ENCODE measurements around the gene KREMEN2.

The KREMEN2 gene, protein sequence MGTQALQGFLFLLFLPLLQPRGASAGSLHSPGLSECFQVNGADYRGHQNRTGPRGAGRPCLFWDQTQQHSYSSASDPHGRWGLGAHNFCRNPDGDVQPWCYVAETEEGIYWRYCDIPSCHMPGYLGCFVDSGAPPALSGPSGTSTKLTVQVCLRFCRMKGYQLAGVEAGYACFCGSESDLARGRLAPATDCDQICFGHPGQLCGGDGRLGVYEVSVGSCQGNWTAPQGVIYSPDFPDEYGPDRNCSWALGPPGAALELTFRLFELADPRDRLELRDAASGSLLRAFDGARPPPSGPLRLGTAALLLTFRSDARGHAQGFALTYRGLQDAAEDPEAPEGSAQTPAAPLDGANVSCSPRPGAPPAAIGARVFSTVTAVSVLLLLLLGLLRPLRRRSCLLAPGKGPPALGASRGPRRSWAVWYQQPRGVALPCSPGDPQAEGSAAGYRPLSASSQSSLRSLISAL

DNA sequence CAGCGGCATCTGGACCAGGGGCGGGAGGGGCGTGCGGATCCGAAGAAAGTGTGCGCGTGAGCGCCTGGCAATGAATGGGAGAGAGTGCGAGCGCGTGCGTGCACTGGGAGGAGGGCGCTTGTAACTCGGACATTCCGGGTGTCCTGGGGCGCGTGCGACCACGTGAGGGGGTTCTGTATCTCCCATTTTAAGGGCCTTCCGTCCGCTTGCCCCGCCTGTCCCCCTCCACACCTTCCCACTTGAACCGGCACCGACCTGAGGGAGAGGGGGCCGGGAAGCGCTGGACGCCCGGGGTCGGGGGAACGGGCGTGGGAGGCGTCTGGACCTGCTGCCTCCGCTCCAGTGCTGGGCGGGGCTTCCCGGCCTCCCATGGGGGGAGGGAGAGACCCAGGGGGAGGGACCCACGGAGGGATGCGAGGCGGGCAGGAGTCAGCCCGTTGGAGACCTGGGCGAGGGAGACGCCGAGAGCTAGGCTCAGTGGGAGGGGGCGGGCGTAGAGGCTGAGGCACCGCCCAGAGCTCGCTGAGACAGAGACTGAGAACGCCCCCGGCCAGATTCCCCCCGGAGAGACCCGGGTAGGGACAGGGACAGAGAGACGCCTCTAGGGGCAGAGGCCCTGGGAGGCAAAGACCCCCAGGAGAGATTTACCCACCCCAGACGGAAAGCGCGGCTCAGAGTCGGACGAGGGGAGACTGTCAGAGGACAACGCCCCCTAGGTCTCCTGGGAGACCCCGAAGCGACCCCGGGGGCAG is at the start of gene KREMEN2:
Gene KREMEN2 (plus strand): TSS at position 553 of the 752 bp plus-strand sequence. CDS start 246 bp downstream, outside the sequence.
- H3K4me1 ChIP-seq, result peaks cover 24% of the 10 kb centered on the region
- TF ChIP-seq, protein P1, sequence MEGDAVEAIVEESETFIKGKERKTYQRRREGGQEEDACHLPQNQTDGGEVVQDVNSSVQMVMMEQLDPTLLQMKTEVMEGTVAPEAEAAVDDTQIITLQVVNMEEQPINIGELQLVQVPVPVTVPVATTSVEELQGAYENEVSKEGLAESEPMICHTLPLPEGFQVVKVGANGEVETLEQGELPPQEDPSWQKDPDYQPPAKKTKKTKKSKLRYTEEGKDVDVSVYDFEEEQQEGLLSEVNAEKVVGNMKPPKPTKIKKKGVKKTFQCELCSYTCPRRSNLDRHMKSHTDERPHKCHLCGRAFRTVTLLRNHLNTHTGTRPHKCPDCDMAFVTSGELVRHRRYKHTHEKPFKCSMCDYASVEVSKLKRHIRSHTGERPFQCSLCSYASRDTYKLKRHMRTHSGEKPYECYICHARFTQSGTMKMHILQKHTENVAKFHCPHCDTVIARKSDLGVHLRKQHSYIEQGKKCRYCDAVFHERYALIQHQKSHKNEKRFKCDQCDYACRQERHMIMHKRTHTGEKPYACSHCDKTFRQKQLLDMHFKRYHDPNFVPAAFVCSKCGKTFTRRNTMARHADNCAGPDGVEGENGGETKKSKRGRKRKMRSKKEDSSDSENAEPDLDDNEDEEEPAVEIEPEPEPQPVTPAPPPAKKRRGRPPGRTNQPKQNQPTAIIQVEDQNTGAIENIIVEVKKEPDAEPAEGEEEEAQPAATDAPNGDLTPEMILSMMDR (IDR thresholded peaks at IDR 0.05), result no peak
- H3K27ac ChIP-seq, result peak within 1 kb of the TSS; percentile 20
- H3K27me3 ChIP-seq (ENCODE audit: control insufficient read depth, insufficient read depth, low read length), result no peaks in the 10 kb centered on the region
- H3K4me2 ChIP-seq (ENCODE audit: low read length), result peak within 1 kb of the TSS; percentile 66
- no peaks in the 10 kb centered on the region for H3K36me3 ChIP-seq (ENCODE audit: control insufficient read depth, insufficient read depth, low read length)
- peak within 1 kb of the TSS; percentile 70 for H2AFZ ChIP-seq
- no peak within 1 kb of the TSS for H3K9ac ChIP-seq
- peak within 1 kb of the TSS; percentile 9 for H3K4me3 ChIP-seq (ENCODE audit: low read depth, low read length)
- no peaks in the 10 kb centered on the region for H3K79me2 ChIP-seq
- no peaks in the 10 kb centered on the region for H3K9me3 ChIP-seq (ENCODE audit: control insufficient read depth, low read length)

DNA sequence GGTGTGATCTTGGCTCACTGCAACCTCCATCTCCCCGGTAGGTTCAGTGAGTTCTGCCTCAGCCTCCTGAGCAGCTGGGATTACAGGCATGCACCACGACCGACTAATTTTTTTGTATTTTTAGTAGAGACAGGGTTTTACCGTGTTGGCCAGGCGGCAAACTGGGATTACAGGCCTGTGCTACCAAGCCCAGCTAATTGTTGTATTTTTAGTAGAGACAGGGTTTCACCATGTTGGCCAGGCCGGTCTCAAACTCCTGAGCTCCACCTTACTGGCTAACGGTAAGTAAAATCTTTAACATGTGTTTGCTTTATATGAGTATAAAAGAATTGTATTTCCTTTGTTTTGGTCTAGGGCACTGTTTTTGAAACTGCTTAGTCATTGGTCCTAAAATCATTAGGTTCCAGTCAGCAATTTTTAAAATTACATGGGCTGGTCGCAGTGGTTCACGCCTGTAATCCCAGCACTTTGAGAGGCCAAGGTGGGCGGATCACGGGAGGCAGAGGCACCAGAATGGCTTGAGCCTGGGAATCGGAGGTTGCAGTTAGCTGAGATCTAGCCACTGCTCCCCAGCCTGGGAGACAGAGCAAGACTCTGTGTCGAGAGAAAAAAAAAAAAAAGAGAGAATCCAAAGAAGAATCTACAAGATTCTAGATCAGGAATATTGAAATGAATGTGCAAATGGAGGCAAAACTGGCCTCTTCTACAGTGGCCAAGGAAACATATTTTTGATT is 48.7 kb upstream of the KREMEN2 start:
- TF ChIP-seq, protein P1 (IDR thresholded peaks at IDR 0.05), result no peak
- H3K4me3 ChIP-seq (ENCODE audit: low read depth, low read length), result no peak overlapping the region
- peak overlapping the region; percentile 74 for H3K27ac ChIP-seq
- no peaks in the 10 kb centered on the region for H3K27me3 ChIP-seq (ENCODE audit: control insufficient read depth, insufficient read depth, low read length)
- H3K4me1 ChIP-seq, result peaks cover 12% of the 10 kb centered on the region
- H2AFZ ChIP-seq, result no peak overlapping the region
- H3K4me2 ChIP-seq (ENCODE audit: low read length), result no peak overlapping the region
- H3K9me3 ChIP-seq (ENCODE audit: control insufficient read depth, low read length), result no peaks in the 10 kb centered on the region
- H3K36me3 ChIP-seq (ENCODE audit: control insufficient read depth, insufficient read depth, low read length), result no peaks in the 10 kb centered on the region
- H3K9ac ChIP-seq, result no peak overlapping the region
- H3K79me2 ChIP-seq, result peaks cover 7% of the 10 kb centered on the region

DNA sequence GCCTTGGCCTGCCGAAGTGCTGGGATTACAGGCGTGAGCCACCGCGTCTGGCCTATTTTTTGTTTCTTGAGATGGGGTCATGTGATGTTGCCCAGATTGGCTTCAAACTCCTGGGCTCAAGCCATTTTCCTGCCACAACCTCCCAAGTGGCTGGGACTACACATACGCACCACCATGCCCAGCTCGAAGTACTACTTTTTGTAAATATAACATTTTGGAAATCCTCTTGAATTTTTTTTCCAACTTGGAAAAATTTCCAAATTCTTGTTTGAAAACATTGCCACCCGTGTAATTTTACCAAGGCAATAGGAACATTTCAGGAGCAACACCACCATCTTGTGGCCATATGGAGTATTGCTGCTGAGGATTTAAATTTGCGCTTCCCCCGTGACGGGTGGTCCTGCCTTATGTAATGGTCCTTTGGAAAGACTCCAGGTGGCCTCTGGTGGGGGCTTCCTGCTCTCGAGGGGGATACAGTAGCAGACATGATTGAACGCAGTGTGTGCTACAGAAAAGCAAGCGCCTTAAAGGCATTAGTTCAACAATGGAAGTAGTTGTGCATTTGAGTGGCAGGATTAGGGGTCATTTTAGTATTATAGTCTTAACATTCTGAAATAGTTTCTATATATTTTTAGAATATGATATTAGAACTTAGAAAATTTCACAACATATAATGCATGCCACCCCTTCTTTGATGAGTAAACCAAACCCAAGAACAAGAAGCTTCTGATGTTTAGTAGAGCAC is 44.4 kb upstream of the KREMEN2 start:
- Histone ChIP-seq H3K4me1 (peaks cover 8% of the 10 kb centered on the region), H2AFZ (no peak overlapping the region), H3K9ac (no peak overlapping the region), H3K27me3 (ENCODE audit: control insufficient read depth, insufficient read depth, low read length) (no peaks in the 10 kb centered on the region), H3K79me2 (peaks cover 30% of the 10 kb centered on the region), H3K27ac (no peak overlapping the region), H3K4me2 (ENCODE audit: low read length) (no peak overlapping the region), H3K9me3 (ENCODE audit: control insufficient read depth, low read length) (no peaks in the 10 kb centered on the region), H3K36me3 (ENCODE audit: control insufficient read depth, insufficient read depth, low read length) (no peaks in the 10 kb centered on the region), H3K4me3 (ENCODE audit: low read depth, low read length) (no peak overlapping the region)
- TF ChIP-seq, protein P1 (IDR thresholded peaks at IDR 0.05), result peak; percentile 96

DNA sequence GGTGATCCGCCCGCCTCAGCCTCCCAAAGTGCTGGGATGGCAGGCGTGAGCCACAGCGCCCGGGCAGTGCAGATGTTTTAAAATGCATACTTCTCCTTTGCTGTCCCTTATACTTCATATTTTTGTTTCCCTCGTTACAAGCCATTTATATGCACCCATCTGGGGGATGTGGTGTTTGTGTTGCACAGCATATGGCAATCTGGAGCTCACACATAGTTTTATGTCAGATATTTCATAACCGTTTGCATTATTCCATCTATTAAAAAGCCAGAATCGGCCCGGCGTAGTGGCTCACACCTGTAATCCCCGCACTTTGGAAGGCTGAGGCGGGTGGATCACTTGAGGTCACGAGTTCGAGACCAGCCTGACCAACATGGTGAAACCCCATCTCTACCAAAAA is 40.6 kb upstream of the KREMEN2 start:
- no peak overlapping the region for H3K9ac ChIP-seq
- TF ChIP-seq, protein P1 (IDR thresholded peaks at IDR 0.05), result no peak

More for the DNA sequence above, 40.6 kb upstream of the KREMEN2 start:
- Histone ChIP-seq H3K4me3 (ENCODE audit: low read depth, low read length) (no peak overlapping the region), H3K4me2 (ENCODE audit: low read length) (no peak overlapping the region), H3K27ac (no peak overlapping the region), H3K4me1 (no peaks in the 10 kb centered on the region), H3K36me3 (ENCODE audit: control insufficient read depth, insufficient read depth, low read length) (no peaks in the 10 kb centered on the region), H3K27me3 (ENCODE audit: control insufficient read depth, insufficient read depth, low read length) (no peaks in the 10 kb centered on the region), H3K9me3 (ENCODE audit: control insufficient read depth, low read length) (no peaks in the 10 kb centered on the region), H2AFZ (no peak overlapping the region), H3K79me2 (peaks cover 35% of the 10 kb centered on the region)
